Tibial nerve (tissue), 4 donors: ENCODE measurements around the gene LLCFC1. TPM values are rescaled to one million over a fixed set of nuclear protein-coding genes. Genes with fewer than 3 reads are reported as not detected.

ENCODE experiments used
- DNase-seq, 2 donors: peaks; one replicate each; pipeline ENCODE4 v3.0.0-alpha.2; 2019; ENCODE audit warnings: low spot score in 2 of 2
- H3K27ac ChIP-seq, 4 donors: fragments of 200-600 bp; sonication (generic) in 3 of 4; one replicate each; pipeline ENCODE4 v1.5.1; 2017 to 2019; ENCODE audit warnings: mild to moderate bottlenecking in 1 of 4
- H3K27me3 ChIP-seq, 2 donors: fragments of 200-600 bp; sonication (generic) in 1 of 2; one replicate each; pipeline versions ENCODE4 v1.5.1 to v1.6.0; 2017 to 2019
- H3K36me3 ChIP-seq, 3 donors: fragments of 200-600 bp; sonication (generic); one replicate each; pipeline ENCODE4 v1.5.1; 2018 to 2019
- H3K4me1 ChIP-seq, 4 donors: fragments of 200-600 bp; sonication (generic) in 3 of 4; one replicate each; pipeline ENCODE4 v1.5.1; 2017 to 2019
- H3K4me3 ChIP-seq, 4 donors: fragments of 200-600 bp; sonication (generic) in 3 of 4; one replicate each; pipeline ENCODE4 v1.5.1; 2017 to 2019; ENCODE audit warnings: mild to moderate bottlenecking in 1 of 4, moderate library complexity in 1 of 4
- H3K9me3 ChIP-seq, 4 donors: fragments of 200-600 bp; sonication (generic) in 3 of 4; one replicate each; pipeline ENCODE4 v1.5.1; 2017 to 2019
- EP300 ChIP-seq, 2 donors: sonication (generic); formaldehyde crosslinking; IDR thresholded peaks; one replicate each; pipeline ENCODE4 v1.6.1; 2017; ENCODE audit warnings: antibody characterized with exemption in 2 of 2, mild to moderate bottlenecking in 1 of 2
- POLR2A ChIP-seq, 2 donors: fragments of 450-650 bp; IDR thresholded peaks; one replicate each; pipeline ENCODE4 v1.6.1; 2017; ENCODE audit warnings: antibody characterized with exemption in 2 of 2, mild to moderate bottlenecking in 2 of 2, moderate library complexity in 2 of 2
- whole genome bisulfite sequencing, 2 donors: methylation state at CpG; one replicate each; pipeline ENCODE4 v1.1.5; 2018; 5-methylcytosine and 5-hydroxymethylcytosine counted together
- total RNA-seq, 4 donors: library from RNA; depleted of rRNA; stranded (reverse); fragments of >200 nt; gene quantifications; one replicate each; pipeline ENCODE4 v1.1.0, GENCODE V29; 2016
- TF ChIP-seq, protein P1 (sequence below), 5 experiments: fragments of 200-600 bp in 3 of 5; fragments of 450-650 bp in 2 of 5; sonication (generic) in 3 of 5; IDR thresholded peaks; one replicate each; pipeline ENCODE4 v1.5.1; 2016 to 2019; ENCODE audit warnings: antibody characterized with exemption in 5 of 5, mild to moderate bottlenecking in 3 of 5, moderate library complexity in 2 of 5

Gene LLCFC1
- total RNA-seq, 4 donors from 2014 or later = not detected

DNA sequence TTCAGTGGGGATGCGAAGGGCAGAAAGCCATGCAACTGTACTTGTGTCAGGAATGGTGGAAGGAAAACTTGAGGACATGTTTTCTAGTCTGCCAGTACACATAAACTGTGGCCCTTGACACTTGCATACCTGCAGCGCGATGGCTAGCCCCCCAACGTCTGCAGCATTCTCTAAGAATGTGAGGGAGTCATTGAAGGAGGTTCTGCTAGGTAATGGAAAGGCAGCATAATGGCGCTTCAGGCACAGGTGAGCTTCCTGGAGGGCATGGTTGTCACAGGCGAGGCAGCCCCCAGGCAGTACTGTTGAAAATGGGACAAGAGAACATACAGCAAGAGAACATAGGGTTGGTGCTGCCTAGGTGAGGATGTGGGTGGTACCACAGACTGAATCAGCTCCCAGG lies 3.5 kb downstream of the LLCFC1 start:
- H3K27ac ChIP-seq = no peak overlapping the region
- DNase-seq = no peak
- H3K9me3 ChIP-seq = no peaks in the 10 kb centered on the region
- no peaks in the 10 kb centered on the region for H3K4me1 ChIP-seq
- no peaks in the 10 kb centered on the region for H3K27me3 ChIP-seq
- WGBS, 2 donors = 91 to 97% methylated on average over 6 of the region's 6 CpGs
- no peak overlapping the region for H3K4me3 ChIP-seq
- TF ChIP-seq, protein P1, sequence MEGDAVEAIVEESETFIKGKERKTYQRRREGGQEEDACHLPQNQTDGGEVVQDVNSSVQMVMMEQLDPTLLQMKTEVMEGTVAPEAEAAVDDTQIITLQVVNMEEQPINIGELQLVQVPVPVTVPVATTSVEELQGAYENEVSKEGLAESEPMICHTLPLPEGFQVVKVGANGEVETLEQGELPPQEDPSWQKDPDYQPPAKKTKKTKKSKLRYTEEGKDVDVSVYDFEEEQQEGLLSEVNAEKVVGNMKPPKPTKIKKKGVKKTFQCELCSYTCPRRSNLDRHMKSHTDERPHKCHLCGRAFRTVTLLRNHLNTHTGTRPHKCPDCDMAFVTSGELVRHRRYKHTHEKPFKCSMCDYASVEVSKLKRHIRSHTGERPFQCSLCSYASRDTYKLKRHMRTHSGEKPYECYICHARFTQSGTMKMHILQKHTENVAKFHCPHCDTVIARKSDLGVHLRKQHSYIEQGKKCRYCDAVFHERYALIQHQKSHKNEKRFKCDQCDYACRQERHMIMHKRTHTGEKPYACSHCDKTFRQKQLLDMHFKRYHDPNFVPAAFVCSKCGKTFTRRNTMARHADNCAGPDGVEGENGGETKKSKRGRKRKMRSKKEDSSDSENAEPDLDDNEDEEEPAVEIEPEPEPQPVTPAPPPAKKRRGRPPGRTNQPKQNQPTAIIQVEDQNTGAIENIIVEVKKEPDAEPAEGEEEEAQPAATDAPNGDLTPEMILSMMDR (IDR thresholded peaks at IDR 0.05) = no peak
- TF ChIP-seq EP300 (IDR thresholded peaks at IDR 0.05) = no peak
- TF ChIP-seq POLR2A (IDR thresholded peaks at IDR 0.05) = no peak
- no peaks in the 10 kb centered on the region for H3K36me3 ChIP-seq

DNA sequence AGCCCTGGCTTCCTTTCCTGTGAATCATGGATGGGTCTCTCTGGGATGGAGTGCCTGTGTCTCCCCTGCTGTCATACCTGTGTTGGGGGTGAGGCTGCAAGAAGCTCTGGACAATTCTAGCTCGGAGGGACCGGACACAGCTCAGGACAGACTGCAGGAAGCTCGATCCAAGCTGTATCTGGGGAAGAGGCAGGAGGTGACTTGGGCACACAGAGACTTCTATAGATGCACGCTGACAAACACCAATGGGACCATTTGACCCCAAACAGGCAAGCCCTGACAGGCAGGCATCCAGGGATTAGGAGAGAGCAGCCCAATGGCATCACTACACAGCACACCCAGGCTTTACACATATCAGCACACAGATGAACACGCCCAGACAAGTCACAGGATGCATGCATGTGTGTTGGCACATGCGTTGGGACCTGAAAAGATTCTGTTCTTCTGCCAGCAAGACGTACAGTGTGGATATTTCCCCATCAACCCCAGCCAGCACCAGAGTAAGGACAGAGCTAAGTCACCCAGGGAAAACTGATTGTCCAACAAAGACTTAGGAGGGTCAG lies 4.5 kb downstream of the LLCFC1 start:
- Histone ChIP-seq H3K4me3 (no peak overlapping the region), H3K27me3 (no peaks in the 10 kb centered on the region), H3K4me1 (no peaks in the 10 kb centered on the region), H3K9me3 (no peaks in the 10 kb centered on the region), H3K36me3 (no peaks in the 10 kb centered on the region), H3K27ac (no peak overlapping the region)
- WGBS, 2 donors = 75 to 91% methylated on average over 5 to 7 of the region's 7 CpGs
- TF ChIP-seq, protein P1 (IDR thresholded peaks at IDR 0.05) = no peak
- TF ChIP-seq POLR2A (IDR thresholded peaks at IDR 0.05) (no peak), EP300 (IDR thresholded peaks at IDR 0.05) (no peak)
- DNase-seq = no peak

DNA sequence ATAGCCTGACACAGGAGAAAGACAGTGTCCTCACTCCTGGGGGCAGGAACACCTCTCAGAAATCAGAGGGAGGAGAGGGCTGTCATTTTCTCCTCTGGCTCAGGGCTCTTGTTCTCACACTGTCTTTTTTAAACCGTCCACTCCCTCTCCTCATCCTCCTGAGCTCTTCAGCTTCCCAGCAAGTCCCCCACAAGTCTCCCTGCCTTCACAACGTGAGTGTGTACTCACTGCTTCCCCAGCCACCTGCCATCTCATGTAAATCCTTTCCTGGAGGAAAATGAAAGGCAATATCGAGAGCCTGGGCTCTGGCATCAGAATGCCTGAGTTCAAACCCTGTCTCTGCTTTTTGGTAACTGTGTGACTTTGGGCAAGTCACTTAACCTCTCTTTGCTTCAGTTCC lies 5.7 kb downstream of the LLCFC1 start:
- Histone ChIP-seq H3K27me3 (no peaks in the 10 kb centered on the region), H3K4me3 (no peak overlapping the region), H3K27ac (no peak overlapping the region), H3K36me3 (no peaks in the 10 kb centered on the region), H3K4me1 (no peaks in the 10 kb centered on the region), H3K9me3 (no peaks in the 10 kb centered on the region)
- TF ChIP-seq EP300 (IDR thresholded peaks at IDR 0.05) = no peak
- TF ChIP-seq, protein P1 (IDR thresholded peaks at IDR 0.05) = no peak
- TF ChIP-seq POLR2A (IDR thresholded peaks at IDR 0.05) = no peak
- no peak for DNase-seq
- WGBS, 2 donors = 67 to 69% methylated on average over 3 of the region's 3 CpGs

DNA sequence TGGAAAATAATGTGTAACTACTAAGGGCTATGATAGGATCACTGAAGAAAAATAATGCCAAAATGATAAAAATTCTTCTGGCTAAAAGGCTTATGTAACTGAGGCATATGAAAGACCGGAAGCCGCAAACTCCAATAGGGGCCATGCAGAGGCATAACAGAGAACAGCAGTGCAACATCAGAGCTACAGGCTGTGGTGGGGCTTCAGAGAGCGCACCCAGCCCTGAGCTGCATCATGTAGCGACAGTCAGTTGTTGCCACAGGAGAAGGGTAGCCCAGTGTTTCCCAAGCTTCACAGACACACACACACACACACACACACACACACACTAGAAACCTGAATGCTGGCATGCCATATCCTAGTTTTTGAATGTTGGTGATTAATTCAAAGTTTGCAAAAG lies 9.3 kb downstream of the LLCFC1 start:
- 91 to 93% methylated on average over 4 of the region's 4 CpGs for WGBS, 2 donors
- peaks cover 0 to 5% (median 0%) of the 10 kb centered on the region in 3 donors for H3K36me3 ChIP-seq
- H3K4me3 ChIP-seq = no peak overlapping the region
- TF ChIP-seq, protein P1 (IDR thresholded peaks at IDR 0.05) = no peak
- no peak for TF ChIP-seq EP300 (IDR thresholded peaks at IDR 0.05)
- no peak for TF ChIP-seq POLR2A (IDR thresholded peaks at IDR 0.05)
- no peak for DNase-seq
- H3K27me3 ChIP-seq = no peaks in the 10 kb centered on the region
- H3K9me3 ChIP-seq = no peaks in the 10 kb centered on the region
- no peak overlapping the region for H3K27ac ChIP-seq
- H3K4me1 ChIP-seq = no peaks in the 10 kb centered on the region

DNA sequence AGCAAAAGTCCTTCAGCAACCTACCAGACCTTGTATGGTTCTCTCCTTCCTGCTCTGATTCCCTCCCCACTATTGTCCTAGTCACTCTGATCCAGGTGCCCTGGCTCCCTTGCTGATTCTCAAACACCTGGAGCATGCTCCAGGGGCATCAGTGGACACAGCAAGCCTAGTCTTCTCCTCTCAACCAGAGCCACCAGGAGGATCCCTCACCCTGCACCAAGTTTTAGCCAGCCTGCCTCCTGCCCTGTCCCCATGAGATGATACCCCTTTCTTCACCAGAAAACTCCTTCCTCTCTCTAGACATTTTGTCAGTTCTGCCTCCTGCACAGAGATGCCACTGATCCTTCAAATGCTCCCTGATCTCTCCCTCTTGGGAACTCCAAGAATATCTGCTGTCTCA lies 11.0 kb downstream of the LLCFC1 start:
- Histone ChIP-seq H3K4me3 (no peak overlapping the region), H3K4me1 (no peaks in the 10 kb centered on the region), H3K27me3 (no peaks in the 10 kb centered on the region), H3K36me3 (peaks cover 0 to 15% (median 0%) of the 10 kb centered on the region in 3 donors), H3K27ac (no peak overlapping the region), H3K9me3 (peaks cover 0 to 5% (median 0%) of the 10 kb centered on the region in 4 donors)
- no peak for DNase-seq
- TF ChIP-seq POLR2A (IDR thresholded peaks at IDR 0.05) (no peak), EP300 (IDR thresholded peaks at IDR 0.05) (no peak)
- TF ChIP-seq, protein P1 (IDR thresholded peaks at IDR 0.05) = no peak
